Mucosa of gallbladder (tissue), 1 donor: ENCODE results near the gene MAP2K7. TPM values are rescaled to one million over a fixed set of nuclear protein-coding genes. Genes with fewer than 3 reads are reported as not detected.

Source experiments
- DNase-seq: peaks from one replicate; pipeline ENCODE4 v3.0.0-alpha.2; 2020; ENCODE audit warnings: low spot score
- total RNA-seq: library from RNA; stranded (reverse); gene quantifications from one replicate; pipeline ENCODE4 v1.2.1, GENCODE V29; 2021
- donor health status: DM: no; HTN: no; CAD: no.

The MAP2K7 gene
- total RNA-seq, 1 donor from 2014 or later = 39.1 TPM

GRCh38 chr19:7866399-7867091, 37.1 kb upstream of the MAP2K7 start:
- DNase-seq = no peak

GRCh38 chr19:7867092-7867844, 36.4 kb upstream of the MAP2K7 start:
- DNase-seq = no peak

GRCh38 chr19:7868326-7868670, 35.4 kb upstream of the MAP2K7 start:
- no peak for DNase-seq

- DNase-seq = peak; percentile 69
Observed at GRCh38 chr19:7868671-7869452, 34.8 kb upstream of the MAP2K7 start.

GRCh38 chr19:7869453-7869909, 34.2 kb upstream of the MAP2K7 start:
- DNase-seq = peak; percentile 56

GRCh38 chr19:7869910-7870511, 33.7 kb upstream of the MAP2K7 start:
- no peak for DNase-seq

GRCh38 chr19:7870571-7871436, 32.9 kb upstream of the MAP2K7 start:
- DNase-seq = no peak

- peak; percentile 94 for DNase-seq
Observed at GRCh38 chr19:7871437-7872305, 32.0 kb upstream of the MAP2K7 start.

GRCh38 chr19:7872306-7873204, 31.1 kb upstream of the MAP2K7 start:
- DNase-seq = no peak

- no peak for DNase-seq
Observed at GRCh38 chr19:7873304-7874075, 30.2 kb upstream of the MAP2K7 start.

- DNase-seq = no peak
Observed at GRCh38 chr19:7874076-7874896, 29.4 kb upstream of the MAP2K7 start, which contains the start of gene PRR36. Gene PRR36 (minus strand): TSS chr19:7874390. CDS start chr19:7873689, 701 bp downstream.

GRCh38 chr19:7874897-7875273, 28.8 kb upstream of the MAP2K7 start:
- DNase-seq = no peak

- no peak for DNase-seq
Observed at GRCh38 chr19:7877249-7877836, 26.3 kb upstream of the MAP2K7 start.

GRCh38 chr19:7879111-7879807, 24.4 kb upstream of the MAP2K7 start:
- DNase-seq = no peak

GRCh38 chr19:7879836-7880235, 23.8 kb upstream of the MAP2K7 start:
- no peak for DNase-seq

GRCh38 chr19:7881910-7882309, 21.8 kb upstream of the MAP2K7 start:
- DNase-seq = no peak
